K562 (cell line): ENCODE results near the gene SLAIN2. TPM values are rescaled to one million over a fixed set of nuclear protein-coding genes. Genes with fewer than 3 reads are reported as not detected.

Source experiments
- DPF2 ChIP-seq: fragments of 450-650 bp; IDR thresholded peaks from 2 replicates; pipeline ENCODE4 v1.6.1; 2016
- JUND ChIP-seq, 2 experiments: IDR thresholded peaks; 2 replicates in 1 of 2; 3 replicates in 1 of 2; pipeline ENCODE4 v1.6.1; 2011; ENCODE audit warnings: borderline replicate concordance in 2 of 2, low read depth in 2 of 2, low read length in 2 of 2, improper control_type of control experiment in 1 of 2, missing biosample characterization in 1 of 2, missing genetic modification characterization in 1 of 2, missing genetic modification reagents in 1 of 2
- KDM2B ChIP-seq: fragments of 250-450 bp; sonication (Bioruptor Pico); IDR thresholded peaks from 2 replicates; pipeline ENCODE4 v1.8.0; 2021; ENCODE audit warnings: mild to moderate bottlenecking, moderate library complexity
- MAZ ChIP-seq, 2 experiments: fragments of 450-650 bp in 1 of 2; sonication (generic) in 1 of 2; formaldehyde crosslinking; IDR thresholded peaks in 1 of 2; conservative IDR thresholded peaks in 1 of 2; 2 replicates each; pipeline versions ENCODE4 v1.4.0 to v1.5.0; 2020; ENCODE audit warnings: mild to moderate bottlenecking in 1 of 2, missing genetic modification reagents in 1 of 2
- MGA ChIP-seq: fragments of 450-650 bp; IDR thresholded peaks from 2 replicates; pipeline ENCODE4 v1.6.1; 2016; ENCODE audit warnings: mild to moderate bottlenecking, moderate library complexity
- POLR2AphosphoS5 ChIP-seq: IDR thresholded peaks from 2 replicates; pipeline ENCODE4 v1.6.1; 2011; ENCODE audit warnings: mild to moderate bottlenecking, low read depth, low read length, moderate library complexity; ENCODE audit not compliant: control insufficient read depth, insufficient read depth
- SMC3 ChIP-seq: conservative IDR thresholded peaks from 2 replicates; pipeline ENCODE4 v1.6.1; 2011; ENCODE audit warnings: low read depth, low read length, improper control_type of control experiment; ENCODE audit not compliant: insufficient read depth
- STAG1 ChIP-seq: sonication (generic); formaldehyde crosslinking; IDR thresholded peaks from 2 replicates; pipeline ENCODE4 v1.5.0; 2020; ENCODE audit warnings: missing genetic modification reagents, borderline replicate concordance
- TEAD4 ChIP-seq, 2 experiments: sonication (generic) in 1 of 2; formaldehyde crosslinking in 1 of 2; IDR thresholded peaks; 2 replicates each; pipeline versions ENCODE4 v1.6.1 to v1.8.0; 2012 to 2022; ENCODE audit warnings: borderline replicate concordance in 1 of 2, inconsistent platforms in 1 of 2, low read length in 1 of 2, mild to moderate bottlenecking in 1 of 2, missing genetic modification reagents in 1 of 2
- ZFPM2 ChIP-seq: fragments of 250-450 bp; sonication (Bioruptor Pico); IDR thresholded peaks from 2 replicates; pipeline ENCODE4 v1.5.1; 2022; ENCODE audit warnings: mild to moderate bottlenecking
- ZNF282 ChIP-seq: sonication (generic); formaldehyde crosslinking; IDR thresholded peaks from 2 replicates; pipeline ENCODE4 v1.8.1; 2023; ENCODE audit warnings: missing genetic modification reagents
- ZNF384 ChIP-seq: IDR thresholded peaks from 2 replicates; pipeline ENCODE4 v1.6.1; 2012; ENCODE audit warnings: low read depth, low read length, improper control_type of control experiment
- polyA plus RNA-seq, 8 experiments: library from polyadenylated mRNA; depleted of rRNA in 4 of 8; stranded (reverse) in 5 of 8; unstranded in 3 of 8; fragments of >200 nt; fragmentation: Nextera tagmentation in 2 of 8; fragmentation: Illumina TruSeq in 1 of 8; extraction: Ambion mirVana in 2 of 8; extraction: Trizol in 1 of 8; gene quantifications; 2 replicates each; pipeline versions ENCODE4 v1.2.1 to v1.2.3, GENCODE V29; 2011 to 2014; ENCODE audit warnings: inconsistent platforms in 1 of 8, missing spikeins in 1 of 8
- total RNA-seq, 7 experiments: library from RNA; depleted of rRNA in 6 of 7; stranded (reverse); fragments of >200 nt in 6 of 7; fragmentation: Illumina TruSeq in 2 of 7; extraction: Trizol in 2 of 7; gene quantifications; 2 replicates each; pipeline versions ENCODE4 v1.2.1 to v1.2.3, GENCODE V29; 2011 to 2021; ENCODE audit warnings: low replicate concordance in 1 of 7

The SLAIN2 gene
- total and polyA plus RNA-seq, 9 of the 15 experiments (the other 6 are each of a cell fraction or from before 2014, with no cell fraction given): 3.5 to 116 (median 35.0) TPM

GRCh38 chr4:48315728-48316630 is 25.4 kb upstream of the SLAIN2 start (continued):
- TF ChIP-seq TEAD4 (IDR thresholded peaks at IDR 0.05; ENCODE audit: low read length) (peak; percentile 54; the same call in 1 of the 2 replicates), TEAD4 (CRISPR knock-in tag; IDR thresholded peaks at IDR 0.05; ENCODE audit: borderline replicate concordance) (no peak), MGA (no peak), ZNF282 (CRISPR knock-in tag) (no peak), STAG1 (CRISPR knock-in tag) (no peak), ZNF384 (no peak), DPF2 (0 out of 2 replicates have a peak, but pooled peaks have one; percentile 17), MAZ (CRISPR knock-in tag; conservative IDR thresholded peaks at IDR 0.05 in 1 of 2, IDR thresholded peaks at IDR 0.05 in 1 of 2) (peak in 1 of 2 experiments; percentile 28; a peak in 1 of 4 replicates), KDM2B (CRISPR knock-in tag) (no peak), JUND (IDR thresholded peaks at IDR 0.05; ENCODE audit: borderline replicate concordance, low read depth, low read length) (peak; percentile 51; the same call in 1 of the 2 replicates), JUND (tag; IDR thresholded peaks at IDR 0.05; ENCODE audit: borderline replicate concordance, low read depth, low read length) (no peak), POLR2AphosphoS5 (no peak), SMC3 (peak; percentile 72), ZFPM2 (CRISPR knock-in tag) (no peak)
